ENCODE data around the gene OLFM1. TPM values are rescaled to one million over a fixed set of nuclear protein-coding genes. Genes with fewer than 3 reads are reported as not detected.

Gene OLFM1
- total RNA-seq, 4 donors from 2014 or later, result 3.4 to 8.5 (median 6.7) TPM

DNA sequence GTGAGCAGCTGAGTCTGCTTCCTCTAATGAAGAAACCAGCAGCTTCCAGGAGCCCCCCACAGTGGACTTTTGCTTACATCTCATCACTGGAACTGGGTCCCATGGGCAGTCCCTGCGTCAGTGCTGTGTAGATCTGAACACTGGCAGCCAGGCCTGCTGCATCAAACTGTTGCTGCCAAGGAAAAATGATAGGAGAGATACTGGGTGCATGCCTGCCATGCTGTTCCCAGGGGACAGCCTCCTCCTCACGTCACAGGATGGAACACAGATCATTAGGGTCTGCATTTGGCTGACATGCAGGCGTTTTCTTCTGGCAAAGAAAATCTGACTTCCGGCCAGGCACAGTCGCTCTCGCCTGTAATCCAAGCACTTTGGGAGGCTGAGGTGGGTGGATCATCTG, 67.9 kb downstream of the OLFM1 start:
- TF ChIP-seq POLR2A (IDR thresholded peaks at IDR 0.05), result no peak
- TF ChIP-seq, protein P1, sequence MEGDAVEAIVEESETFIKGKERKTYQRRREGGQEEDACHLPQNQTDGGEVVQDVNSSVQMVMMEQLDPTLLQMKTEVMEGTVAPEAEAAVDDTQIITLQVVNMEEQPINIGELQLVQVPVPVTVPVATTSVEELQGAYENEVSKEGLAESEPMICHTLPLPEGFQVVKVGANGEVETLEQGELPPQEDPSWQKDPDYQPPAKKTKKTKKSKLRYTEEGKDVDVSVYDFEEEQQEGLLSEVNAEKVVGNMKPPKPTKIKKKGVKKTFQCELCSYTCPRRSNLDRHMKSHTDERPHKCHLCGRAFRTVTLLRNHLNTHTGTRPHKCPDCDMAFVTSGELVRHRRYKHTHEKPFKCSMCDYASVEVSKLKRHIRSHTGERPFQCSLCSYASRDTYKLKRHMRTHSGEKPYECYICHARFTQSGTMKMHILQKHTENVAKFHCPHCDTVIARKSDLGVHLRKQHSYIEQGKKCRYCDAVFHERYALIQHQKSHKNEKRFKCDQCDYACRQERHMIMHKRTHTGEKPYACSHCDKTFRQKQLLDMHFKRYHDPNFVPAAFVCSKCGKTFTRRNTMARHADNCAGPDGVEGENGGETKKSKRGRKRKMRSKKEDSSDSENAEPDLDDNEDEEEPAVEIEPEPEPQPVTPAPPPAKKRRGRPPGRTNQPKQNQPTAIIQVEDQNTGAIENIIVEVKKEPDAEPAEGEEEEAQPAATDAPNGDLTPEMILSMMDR (IDR thresholded peaks at IDR 0.05 in 4 of 5, conservative IDR thresholded peaks at IDR 0.05 in 1 of 5), result no peak
- Histone ChIP-seq H3K36me3 (no peaks in the 10 kb centered on the region), H3K4me1 (no peaks in the 10 kb centered on the region), H3K9me3 (no peaks in the 10 kb centered on the region), H3K27me3 (peaks cover 16 to 19% (median 16%) of the 10 kb centered on the region in 3 donors), H3K4me3 (no peak overlapping the region), H3K27ac (no peak overlapping the region)
- ATAC-seq (no peak), DNase-seq (no peak)
- in situ Hi-C loops (cut with MboI; ENCODE audit: low sequenced_read_pairs in 4 of 4) (no loop called here), intact Hi-C loops (cut with DNase I; ENCODE audit: low total_unique reads) (no loop called here)

DNA sequence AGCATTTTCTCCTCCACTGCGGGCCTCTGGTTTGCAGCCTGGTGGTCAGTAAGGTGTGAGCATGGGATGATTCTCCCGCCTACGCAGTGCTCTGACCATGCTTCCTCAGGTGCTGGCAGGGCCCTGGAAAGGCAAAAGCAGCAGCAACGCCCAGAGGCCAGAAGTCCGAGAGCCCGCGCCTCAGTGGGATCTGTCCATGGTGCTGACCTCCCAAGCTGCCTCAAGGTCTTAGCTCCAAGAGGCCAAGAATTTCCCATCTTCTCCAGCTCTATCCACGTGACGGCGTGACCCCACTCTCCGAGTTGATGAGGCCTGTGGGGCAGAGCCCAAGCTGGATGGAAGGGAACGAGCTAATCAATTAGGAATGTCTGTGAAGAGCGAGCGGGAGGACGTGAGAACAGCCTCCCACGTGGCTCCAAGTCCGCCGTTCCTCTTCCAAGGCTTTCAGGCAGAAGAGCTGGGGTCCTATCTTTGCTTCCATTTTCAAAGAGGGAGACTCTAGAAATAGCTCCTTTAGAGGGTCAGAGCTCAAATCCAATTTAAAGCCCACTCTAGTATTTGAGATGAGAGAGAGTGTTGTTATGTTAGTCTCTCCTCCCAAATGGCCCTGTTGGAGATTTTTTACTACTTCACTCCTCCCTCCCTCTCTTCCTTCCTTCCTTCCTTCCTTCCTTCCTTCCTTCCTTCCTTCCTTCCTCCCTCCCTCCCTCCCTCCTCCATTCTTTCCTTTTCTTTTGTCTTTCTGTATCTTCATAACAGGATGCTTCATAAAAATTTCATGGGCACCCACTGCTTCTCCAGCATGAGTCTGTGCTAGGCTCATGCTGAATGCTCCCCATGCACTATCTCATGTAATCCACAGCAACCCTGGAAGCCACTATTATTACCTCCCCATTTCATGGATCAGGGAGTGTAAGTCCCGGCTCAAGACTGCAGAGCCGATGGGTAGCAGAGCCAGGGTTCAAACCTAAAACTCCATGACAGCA, 69.3 kb downstream of the OLFM1 start:
- Histone ChIP-seq H3K27ac (no peak overlapping the region), H3K27me3 (peaks cover 16 to 25% (median 17%) of the 10 kb centered on the region in 3 donors), H3K4me1 (no peaks in the 10 kb centered on the region), H3K36me3 (no peaks in the 10 kb centered on the region), H3K4me3 (no peak overlapping the region), H3K9me3 (no peaks in the 10 kb centered on the region)
- in situ Hi-C loops (cut with MboI; ENCODE audit: low sequenced_read_pairs in 4 of 4) (no loop called here), intact Hi-C loops (cut with DNase I; ENCODE audit: low total_unique reads) (loop anchor here (2.0 kb wide), 1 partner anchor 70 kb away; the partner anchor contains the start of gene OLFM1)
- ATAC-seq (no peak), DNase-seq (no peak)
- TF ChIP-seq, protein P1 (IDR thresholded peaks at IDR 0.05 in 4 of 5, conservative IDR thresholded peaks at IDR 0.05 in 1 of 5), result no peak
- no peak for TF ChIP-seq POLR2A (IDR thresholded peaks at IDR 0.05)

DNA sequence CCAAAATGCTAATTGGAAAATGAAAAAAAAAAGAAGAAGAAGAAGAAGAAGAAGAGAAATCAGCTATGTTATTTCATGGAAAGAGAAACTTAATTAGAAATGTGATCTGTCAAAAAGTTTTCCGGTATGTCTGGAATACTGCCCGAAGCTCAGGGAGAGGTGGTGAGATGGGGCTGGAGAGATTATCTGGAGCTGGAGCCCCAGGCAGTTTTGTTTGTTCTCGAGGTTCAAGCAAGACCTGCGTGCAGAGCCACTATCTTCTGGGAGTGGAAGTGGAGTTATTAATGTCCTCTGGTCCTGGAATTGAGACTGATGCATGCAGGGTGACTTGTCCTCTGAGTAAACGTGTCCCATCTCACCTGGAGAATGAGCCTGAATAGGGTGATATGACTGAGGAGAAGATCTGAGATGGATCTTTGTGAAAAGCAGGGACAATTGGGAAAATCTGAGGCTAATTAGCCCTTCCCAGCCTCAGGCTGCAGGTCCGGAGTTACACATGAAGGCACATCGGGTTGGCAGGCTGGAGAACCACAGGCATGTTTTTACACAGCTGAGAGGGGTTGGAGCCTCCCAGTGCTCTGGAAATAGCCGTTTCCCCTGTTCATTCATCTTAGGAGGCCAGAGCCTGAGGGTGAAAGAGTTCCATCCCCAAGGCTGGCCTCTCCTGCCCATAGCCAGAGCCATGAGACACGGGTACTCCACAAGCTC, 70.5 kb downstream of the OLFM1 start:
- in situ Hi-C loops (cut with MboI; ENCODE audit: low sequenced_read_pairs in 4 of 4), result no loop called here
- H3K4me1 ChIP-seq, result no peaks in the 10 kb centered on the region
- intact Hi-C loops (cut with DNase I; ENCODE audit: low total_unique reads), result loop anchor here (2.0 kb wide), 1 partner anchor 71 kb away; the partner anchor contains the start of gene OLFM1
- peaks cover 16 to 21% (median 17%) of the 10 kb centered on the region in 3 donors for H3K27me3 ChIP-seq
- no peaks in the 10 kb centered on the region for H3K9me3 ChIP-seq
- no peak overlapping the region for H3K27ac ChIP-seq
- no peaks in the 10 kb centered on the region for H3K36me3 ChIP-seq
- TF ChIP-seq, protein P1 (IDR thresholded peaks at IDR 0.05 in 4 of 5, conservative IDR thresholded peaks at IDR 0.05 in 1 of 5), result no peak
- TF ChIP-seq POLR2A (IDR thresholded peaks at IDR 0.05), result no peak
- ATAC-seq (no peak), DNase-seq (no peak)
- no peak overlapping the region for H3K4me3 ChIP-seq

DNA sequence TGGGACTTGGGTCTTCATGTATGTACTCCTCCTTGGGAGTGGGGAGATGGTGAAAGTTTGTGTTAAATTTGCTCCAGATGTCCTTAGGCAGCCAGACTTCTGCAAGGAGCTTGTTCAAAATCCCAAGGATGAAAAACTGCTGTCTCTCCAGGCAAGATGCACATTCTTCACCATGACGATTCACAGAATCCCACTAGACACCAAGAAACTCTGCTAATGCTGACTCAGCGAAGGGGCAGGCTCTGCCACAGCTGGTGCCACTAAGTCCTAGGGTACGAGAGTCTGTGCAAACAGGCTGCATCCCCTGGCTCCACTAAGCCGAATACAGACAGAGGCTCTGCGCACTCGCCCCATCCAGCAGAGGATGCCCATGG, 71.1 kb downstream of the OLFM1 start:
- TF ChIP-seq, protein P1 (IDR thresholded peaks at IDR 0.05 in 4 of 5, conservative IDR thresholded peaks at IDR 0.05 in 1 of 5), result no peak
- no peak for TF ChIP-seq POLR2A (IDR thresholded peaks at IDR 0.05)
- peaks cover 16 to 21% (median 17%) of the 10 kb centered on the region in 3 donors for H3K27me3 ChIP-seq
- intact Hi-C loops (cut with DNase I; ENCODE audit: low total_unique reads), result no loop called here
- no peaks in the 10 kb centered on the region for H3K4me1 ChIP-seq
- ATAC-seq (no peak), DNase-seq (no peak)
- no peak overlapping the region for H3K27ac ChIP-seq
- no peaks in the 10 kb centered on the region for H3K36me3 ChIP-seq
- no peak overlapping the region for H3K4me3 ChIP-seq
- no peaks in the 10 kb centered on the region for H3K9me3 ChIP-seq
- in situ Hi-C loops (cut with MboI; ENCODE audit: low sequenced_read_pairs in 4 of 4), result no loop called here

Measured in gastrocnemius medialis (tissue), 4 donors.